PC-3 (cell line): ENCODE measurements around the gene MMUT.

ENCODE experiments used
- CTCF ChIP-seq: fragments of 300-600 bp; sonication (generic); conservative IDR thresholded peaks from 2 replicates; pipeline ENCODE4 v1.5.1; 2017; ENCODE audit warnings: antibody characterized with exemption, low read depth, mild to moderate bottlenecking, low read length
- EZH2 ChIP-seq: fragments of 300-600 bp; sonication (generic); IDR thresholded peaks from one replicate; pipeline ENCODE4 v1.6.1; 2017; ENCODE audit warnings: antibody characterized with exemption, mild to moderate bottlenecking, low read length; ENCODE audit not compliant: unreplicated experiment
- EZH2phosphoT487 ChIP-seq: fragments of 300-600 bp; sonication (generic); IDR thresholded peaks from 2 replicates; pipeline ENCODE4 v1.6.1; 2018; ENCODE audit warnings: mild to moderate bottlenecking, antibody characterized with exemption, low read length, borderline replicate concordance

DNA sequence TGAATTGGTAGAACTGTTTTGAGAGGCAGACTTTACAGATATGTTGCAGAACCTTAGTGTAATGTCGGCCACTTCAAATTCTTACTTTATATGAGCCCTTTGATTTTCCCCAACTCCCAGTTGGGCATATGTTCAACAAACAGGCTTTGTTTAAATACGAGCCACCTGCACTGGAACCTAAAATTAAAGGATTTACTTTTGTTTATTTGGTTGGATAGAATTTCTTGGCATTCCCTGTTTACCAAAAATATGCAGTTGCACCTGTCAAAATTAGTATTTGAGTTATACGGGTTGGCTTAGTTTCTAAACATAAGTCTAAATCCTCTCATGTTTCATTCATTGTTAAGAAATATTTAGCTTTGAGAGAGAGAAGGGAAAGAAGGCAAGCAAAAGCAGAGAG is 34.3 kb upstream of the MMUT start:
- TF ChIP-seq EZH2 = no peak
- TF ChIP-seq CTCF = no peak
- no peak for TF ChIP-seq EZH2phosphoT487
